CD4-positive, alpha-beta T cell treated with Interleukin-4 for 1 hour (primary cell): ENCODE results near the gene MLC1.
"Not testable (repeated sequence)": the region's sequence is repeated elsewhere in the genome, so short reads cannot be mapped to it uniquely, and the experiment has no call there.

ENCODE experiments used
- DNase-seq, 2 donors: peaks; one replicate each; pipeline ENCODE4 v3.0.0-alpha.2; 2020 to 2022

Gene MLC1

DNA sequence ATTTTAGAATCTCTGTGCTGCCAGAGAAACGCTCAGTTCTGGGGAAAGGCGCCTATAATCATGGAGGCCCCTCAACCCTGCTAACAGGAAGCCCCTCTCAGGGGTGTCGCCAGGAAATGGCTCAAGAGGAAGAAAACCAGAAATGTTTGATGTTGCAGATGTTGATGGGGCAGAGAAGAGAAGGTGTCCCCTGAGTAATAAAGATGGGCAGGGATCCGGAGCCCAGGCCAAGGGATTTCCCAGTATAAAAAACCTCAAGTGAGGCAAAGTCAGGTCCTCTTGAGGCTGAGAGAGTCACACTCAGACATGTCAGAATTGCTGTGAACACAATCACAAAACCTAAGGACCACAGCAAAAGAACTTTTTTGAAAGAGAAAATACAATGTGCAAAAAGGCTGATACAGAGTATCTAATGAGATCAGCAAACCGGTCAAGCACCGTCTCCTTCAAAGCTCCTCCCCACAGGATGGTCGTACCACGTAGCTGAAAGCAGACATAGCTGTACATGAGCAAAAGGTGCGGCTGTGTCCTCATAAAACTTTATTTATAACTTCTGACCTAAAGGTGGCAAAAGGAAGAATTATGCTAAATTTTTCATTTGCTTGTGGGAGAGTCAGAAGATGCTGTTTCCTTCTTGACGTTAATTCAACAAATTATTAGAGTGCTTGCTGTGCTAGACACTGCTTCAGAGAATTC is 16.8 kb upstream of the MLC1 start:
- DNase-seq: no peak

DNA sequence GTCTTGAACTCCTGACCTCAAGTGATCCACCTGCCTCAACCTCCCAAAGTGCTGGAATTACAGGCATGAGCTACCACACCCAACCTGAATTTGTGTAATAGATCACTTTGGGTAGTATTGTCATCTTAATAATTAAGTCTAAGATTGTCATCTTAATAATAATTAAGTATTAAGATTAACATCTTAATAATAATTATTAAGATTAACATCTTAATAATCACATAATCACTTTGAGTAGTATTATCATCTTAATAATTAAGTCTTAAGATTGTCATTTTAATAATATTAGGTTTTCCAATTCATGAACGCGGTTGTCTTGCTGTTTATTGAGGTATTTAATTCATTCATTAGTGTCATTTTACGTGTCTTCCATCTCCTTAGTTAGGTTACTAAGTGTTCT is 12.8 kb upstream of the MLC1 start:
- DNase-seq: no peak

DNA sequence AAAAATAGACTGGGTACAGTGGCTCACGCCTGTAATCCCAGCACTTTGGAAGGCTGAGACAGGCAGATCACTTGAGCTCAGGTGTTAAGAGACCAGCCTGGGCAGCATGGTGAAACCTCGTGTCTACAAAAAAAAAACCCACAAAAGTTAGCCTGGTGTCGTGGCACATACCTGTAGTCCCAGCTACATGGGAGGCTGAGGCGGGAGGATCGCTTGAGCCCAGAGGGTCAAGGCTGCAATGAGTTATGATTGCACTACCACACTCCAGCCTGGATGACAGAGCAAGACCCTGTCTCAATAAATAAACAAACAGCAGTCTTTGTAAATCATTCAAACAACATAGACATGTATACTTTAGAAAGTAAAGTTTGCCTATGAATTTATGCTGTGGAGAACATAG is 7.1 kb upstream of the MLC1 start:
- DNase-seq: no peak

DNA sequence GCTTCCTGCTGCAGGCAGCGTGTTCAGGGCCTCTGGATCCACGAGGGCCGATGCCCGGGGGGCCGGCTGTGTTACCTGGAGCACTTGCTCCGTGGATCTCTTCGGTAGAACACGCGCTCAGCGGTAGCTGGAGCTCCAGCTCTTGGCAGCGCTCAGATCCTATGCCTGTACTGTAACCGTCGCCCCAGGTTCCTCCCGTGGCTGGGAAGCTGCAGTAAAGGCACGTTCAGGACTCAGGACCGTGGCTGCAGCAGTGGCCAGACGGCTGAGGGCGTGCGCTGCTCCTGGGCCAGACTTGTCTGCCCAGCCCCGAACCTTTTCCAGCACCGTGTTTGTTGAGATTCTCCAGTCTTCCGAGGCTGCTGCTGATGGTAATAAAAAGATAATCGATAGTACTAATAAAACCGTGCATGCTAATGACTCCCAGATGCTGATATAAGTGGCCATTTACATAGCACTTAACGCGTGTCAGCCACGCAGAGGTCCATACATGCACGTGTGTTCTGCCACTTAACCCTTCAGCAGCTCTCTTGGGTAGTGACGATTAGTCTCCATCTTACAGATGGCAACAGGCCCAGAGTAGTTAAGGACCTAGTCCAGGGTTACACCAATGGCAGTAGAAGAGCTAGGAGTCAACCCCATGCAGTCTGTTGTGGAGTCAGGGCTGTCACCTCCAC is 6.0 kb upstream of the MLC1 start:
- no peak for DNase-seq

DNA sequence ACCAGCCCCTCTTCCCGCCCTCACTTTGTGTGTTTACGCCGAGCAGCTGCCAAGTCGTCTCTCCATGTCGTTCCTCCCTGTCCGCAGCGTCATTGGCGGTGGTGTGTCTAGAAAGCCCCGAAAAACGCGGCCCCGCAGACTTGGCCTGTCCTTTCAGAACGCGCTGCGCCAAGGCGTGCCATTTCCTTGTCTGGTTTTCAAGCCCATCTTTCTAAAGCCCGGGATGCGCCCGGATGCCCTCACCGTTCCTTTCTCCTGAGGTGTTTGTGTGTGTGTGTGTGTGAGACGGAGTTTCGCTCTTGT is 5.1 kb upstream of the MLC1 start:
- DNase-seq: no peak

DNA sequence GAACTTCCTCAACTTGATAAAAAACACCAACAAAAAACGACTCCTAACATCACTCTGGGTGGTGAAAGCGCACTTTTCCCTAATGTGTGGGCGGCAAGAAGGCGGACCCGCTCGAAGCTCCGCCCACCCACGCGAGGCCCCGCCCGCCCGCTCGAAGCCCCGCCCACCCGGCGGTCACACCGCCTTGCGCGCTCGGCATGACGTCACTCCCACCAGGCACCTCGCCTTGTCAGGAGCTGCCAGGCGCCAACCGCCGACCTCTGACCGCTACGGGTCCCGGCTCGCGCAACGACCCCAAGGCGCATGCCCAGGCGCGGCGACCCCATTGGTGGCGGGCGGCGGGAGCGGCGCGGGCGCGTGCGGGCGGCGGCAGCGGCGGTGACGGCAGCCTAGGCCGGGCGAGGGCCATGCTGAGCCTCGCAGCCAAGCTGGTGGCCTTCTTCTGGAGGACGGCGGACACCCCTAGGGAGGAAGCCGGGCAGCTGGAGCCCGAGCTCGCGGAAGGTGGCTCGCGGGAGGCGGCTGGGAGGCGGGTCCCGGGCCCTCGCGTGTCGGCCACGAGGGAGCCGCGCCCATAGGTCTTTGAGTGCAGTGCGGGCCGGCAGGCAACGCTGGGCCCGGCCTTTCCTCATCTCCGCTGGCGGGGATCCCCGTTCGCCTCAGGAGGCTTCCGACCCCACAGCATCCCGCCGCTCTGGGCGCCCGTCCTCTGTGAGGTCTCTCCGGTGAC is 4.6 kb upstream of the MLC1 start, which contains the start of gene MOV10L1:
MOV10L1 (plus strand) TSS at position 325 of the 730 bp plus-strand sequence; CDS start at position 408, 83 bp downstream.
- peak; percentile 37 to 73 for DNase-seq

GRCh38 chr22:50089231-50089630 is 4.0 kb upstream of the MLC1 start:
- no peak for DNase-seq

DNA sequence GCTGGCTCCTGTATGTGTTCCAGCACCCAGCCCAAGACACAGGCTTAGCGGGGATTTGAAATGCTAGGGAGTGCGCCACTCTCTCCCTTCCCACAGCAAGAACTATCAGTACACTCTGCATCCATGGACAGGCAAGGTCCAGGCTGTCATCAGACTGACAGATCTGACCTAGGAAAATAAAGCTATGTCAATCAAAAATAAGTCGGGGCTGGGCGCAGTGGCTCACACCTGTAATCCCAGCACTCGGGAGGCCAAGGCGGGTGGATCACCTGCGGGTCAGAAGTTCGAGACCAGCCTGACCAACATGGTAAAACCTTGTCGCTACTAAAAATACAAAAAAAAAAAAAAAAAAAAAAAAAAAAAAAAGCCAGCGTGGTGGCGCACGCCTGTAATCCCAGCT is 2.9 kb upstream of the MLC1 start:
- no peak for DNase-seq

DNA sequence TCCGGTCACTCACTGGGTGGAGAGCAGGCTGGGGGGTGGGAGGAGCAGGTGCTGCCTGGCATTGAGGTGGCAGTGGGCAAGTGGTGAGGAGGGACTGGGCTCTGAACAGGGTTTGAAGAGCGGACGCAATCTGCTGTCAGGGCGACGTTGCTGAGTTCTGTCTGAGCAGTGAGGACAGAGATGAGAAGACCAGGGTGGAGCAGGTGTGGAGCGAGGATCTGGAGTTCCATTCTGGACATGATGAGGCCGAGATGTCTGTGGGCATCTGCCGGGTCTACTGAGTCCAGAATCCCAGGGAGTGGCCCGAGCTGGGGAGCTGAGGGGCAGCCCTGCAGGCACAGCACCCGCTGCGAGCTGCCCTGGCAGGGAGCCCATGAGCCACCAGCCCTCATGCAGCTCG is 2.4 kb upstream of the MLC1 start:
- DNase-seq: no peak

GRCh38 chr22:50086975-50087374 is 1.7 kb upstream of the MLC1 start:
- DNase-seq: not testable (repeated sequence)

GRCh38 chr22:50086526-50086925 is 1.3 kb upstream of the MLC1 start:
- no peak for DNase-seq

DNA sequence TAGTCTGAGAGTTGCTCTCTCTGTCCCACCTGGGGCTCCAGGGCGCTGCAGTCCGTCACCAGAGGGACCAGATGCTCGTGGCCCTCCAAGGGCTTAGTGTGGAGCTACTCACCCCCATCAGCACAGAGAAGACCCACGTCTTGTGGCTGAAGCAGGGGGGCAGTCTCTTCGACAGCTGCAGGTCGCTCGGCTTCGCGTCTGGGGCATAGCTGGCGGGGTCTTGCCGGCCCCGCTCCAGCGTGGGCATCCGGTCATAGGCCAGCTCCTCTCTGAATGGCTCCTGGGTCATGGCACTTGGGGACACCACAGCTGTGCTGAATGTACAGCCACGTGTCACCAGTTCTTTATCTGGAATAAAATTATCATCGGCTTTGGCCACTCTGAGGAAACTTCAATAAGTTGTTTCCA is 608 bp downstream of the MLC1 start:
- no peak for DNase-seq

DNA sequence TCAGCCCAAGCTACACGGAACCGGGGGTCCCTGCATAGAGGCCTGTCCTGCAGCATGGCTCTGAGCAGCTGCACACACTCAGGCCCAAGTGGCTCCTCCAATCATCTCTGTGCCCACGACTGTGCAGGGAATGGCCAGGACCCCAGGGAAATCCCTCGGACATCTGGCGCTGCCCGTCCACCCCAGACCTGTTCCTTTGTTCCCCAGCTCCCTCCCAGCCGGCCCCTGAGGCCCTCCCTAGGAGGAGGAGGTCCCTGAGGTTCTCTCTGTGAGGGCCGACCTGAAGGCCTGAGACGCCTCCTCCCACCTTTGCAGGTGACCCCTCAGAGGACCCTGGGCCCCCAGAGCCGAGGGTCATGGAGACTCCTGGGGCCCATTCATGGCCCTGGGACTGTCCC is 1.1 kb downstream of the MLC1 start:
- DNase-seq: no peak

DNA sequence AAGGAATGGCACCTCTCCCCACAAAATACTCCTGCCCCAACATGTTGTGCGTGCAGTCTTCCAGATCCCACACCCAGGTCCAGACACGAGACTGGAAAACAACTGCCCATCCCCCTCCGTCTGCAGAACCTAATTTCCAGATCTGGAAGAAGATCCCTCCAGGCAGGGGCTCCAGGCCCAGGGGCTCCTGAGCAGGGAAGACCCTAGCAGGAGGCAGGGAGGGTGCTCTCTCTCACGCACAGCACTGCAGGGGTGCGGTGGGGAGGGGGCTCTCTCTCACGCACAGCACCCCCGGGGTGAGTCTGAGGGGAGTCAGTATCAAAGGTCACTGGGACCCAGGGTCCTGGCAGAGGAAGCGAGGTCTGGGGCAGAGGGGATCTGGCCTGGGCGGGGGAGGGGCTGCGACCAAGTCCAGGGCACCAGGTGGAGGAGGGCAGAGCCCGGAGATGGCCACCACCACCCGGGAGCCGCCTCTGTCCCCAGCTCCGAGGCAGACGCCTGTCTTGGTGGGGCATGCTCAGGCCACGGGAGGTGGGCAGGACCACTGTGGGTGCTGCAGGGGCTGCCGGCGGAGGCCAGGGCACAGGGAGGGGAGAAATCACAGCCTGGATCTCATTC is 1.7 kb downstream of the MLC1 start:
- no peak for DNase-seq

DNA sequence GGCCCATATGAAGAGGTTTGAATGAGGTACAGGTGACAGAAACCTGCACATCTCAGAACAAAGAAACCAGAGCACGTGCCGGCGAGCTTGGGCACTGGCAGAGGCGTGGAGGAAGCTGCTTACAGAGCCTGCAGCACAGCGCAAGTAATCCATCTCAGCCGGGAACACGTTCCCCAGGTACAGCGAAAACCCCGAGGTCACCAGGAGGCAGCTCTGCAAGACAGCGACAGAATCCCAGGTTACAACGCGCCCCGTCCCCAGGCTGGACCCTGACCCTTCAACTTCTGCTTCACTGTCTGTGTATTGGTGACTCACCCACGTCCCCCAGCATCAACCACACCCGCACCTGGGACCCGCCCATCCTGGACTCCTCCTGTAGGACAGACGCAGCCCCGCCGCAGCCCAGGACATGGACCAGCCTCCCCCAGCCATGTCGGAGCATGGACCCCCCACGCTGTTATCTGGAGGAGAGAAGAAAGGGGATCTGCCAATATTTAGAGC is 2.2 kb downstream of the MLC1 start:
- no peak for DNase-seq

GRCh38 chr22:50082197-50082715 is 3.0 kb downstream of the MLC1 start:
- DNase-seq: no peak

GRCh38 chr22:50081426-50082196 is 3.6 kb downstream of the MLC1 start:
- DNase-seq: no peak

DNA sequence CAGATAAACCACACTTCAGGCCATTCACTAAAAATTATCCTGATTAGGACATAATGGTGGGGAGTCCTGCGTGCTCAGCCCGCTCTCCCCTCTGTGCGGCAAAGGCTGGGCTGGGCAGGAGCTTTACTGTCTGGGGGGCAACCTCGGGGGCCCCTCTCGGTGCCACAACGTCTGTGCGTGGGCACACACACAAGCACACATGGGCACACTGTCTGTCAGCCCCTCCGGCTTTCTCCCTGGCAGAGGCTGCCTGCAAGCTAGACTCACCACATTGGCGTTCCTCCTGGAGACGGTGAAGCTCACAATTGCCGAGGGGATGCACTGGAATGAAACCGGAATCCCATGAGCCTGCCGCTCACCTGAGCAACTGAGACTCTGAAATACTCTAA is 5.2 kb downstream of the MLC1 start:
- DNase-seq: no peak

- no peak for DNase-seq
Observed at GRCh38 chr22:50078761-50079160, 6.5 kb downstream of the MLC1 start.

- no peak for DNase-seq
Observed at GRCh38 chr22:50078246-50078645, 7.0 kb downstream of the MLC1 start.

- DNase-seq: no peak
Observed at GRCh38 chr22:50076646-50077535, 8.3 kb downstream of the MLC1 start.
